Adrenal gland (tissue), 12 donors: ENCODE data around the gene SRMS. TPM values are rescaled to one million over a fixed set of nuclear protein-coding genes. Genes with fewer than 3 reads are reported as not detected.
A peak's percentile ranks its signal among the peaks of the same experiment; 100 is the strongest.

Source experiments
- DNase-seq, 7 donors: peaks; one replicate each; pipeline ENCODE4 v3.0.0-alpha.2; 2019 to 2020
- H3K27ac ChIP-seq, 5 donors: fragments of 200-600 bp; sonication (generic) in 4 of 5; 1 replicate in 3 of 5; 2 replicates in 2 of 5; pipeline versions ENCODE4 v1.5.1 to v1.8.0; 2016 to 2020; ENCODE audit warnings: mild to moderate bottlenecking in 1 of 5
- H3K27me3 ChIP-seq: fragments of 200-600 bp; 2 replicates; pipeline ENCODE4 v1.8.0; 2021
- H3K36me3 ChIP-seq, 2 donors: fragments of 200-600 bp; replicated peaks in 1 of 2; 1 replicate in 1 of 2; 2 replicates in 1 of 2; pipeline versions ENCODE4 v1.5.1 to v1.8.0; 2018 to 2022
- H3K4me1 ChIP-seq, 2 donors: fragments of 200-600 bp; replicated peaks in 1 of 2; 1 replicate in 1 of 2; 2 replicates in 1 of 2; pipeline versions ENCODE4 v1.5.1 to v1.8.0; 2018 to 2021
- H3K4me3 ChIP-seq, 4 donors: fragments of 200-600 bp; sonication (generic) in 3 of 4; one replicate each; pipeline ENCODE4 v1.5.1; 2016 to 2018
- H3K9me3 ChIP-seq, 3 donors: fragments of 200-600 bp; sonication (generic) in 1 of 3; replicated peaks in 1 of 3; 1 replicate in 2 of 3; 2 replicates in 1 of 3; pipeline versions ENCODE4 v1.5.1 to v1.8.0; 2016 to 2021
- CTCF ChIP-seq, 6 experiments: fragments of 450-650 bp in 4 of 6; fragments of 200-600 bp in 2 of 6; sonication (generic) in 1 of 6; IDR thresholded peaks; 1 replicate in 5 of 6; 2 replicates in 1 of 6; pipeline versions ENCODE4 v1.5.1 to v1.8.0; 2016 to 2021; ENCODE audit warnings: antibody characterized with exemption in 6 of 6, mild to moderate bottlenecking in 2 of 6, moderate library complexity in 1 of 6
- POLR2A ChIP-seq, 2 donors: fragments of 450-650 bp; IDR thresholded peaks; one replicate each; pipeline ENCODE4 v1.6.1; 2017; ENCODE audit warnings: antibody characterized with exemption in 2 of 2, mild to moderate bottlenecking in 2 of 2, moderate library complexity in 1 of 2
- WGBS, 4 donors: extraction: QIAGEN DNeasy Blood & Tissue Kit in 2 of 4; methylation state at CpG; one replicate each; pipeline versions ENCODE4 v1.1.5 to v1.1.7; 2013 to 2017; 5-methylcytosine and 5-hydroxymethylcytosine counted together
- intact Hi-C, 2 donors: fragments of 100-400 bp; cut with DNase I; formaldehyde crosslinking; loops; one replicate each; pipeline versions ENCODE4 v1.14.1 to v1.15.0; 2022 to 2023
- polyA plus RNA-seq, 3 donors: library from polyadenylated mRNA; stranded (reverse); fragments of 200-250 nt in 2 of 3; fragments of 350-450 nt in 1 of 3; fragmentation: Illumina TruSeq in 1 of 3; extraction: RNeasy Lipid Tissue Mini Kit (QIAGEN cat#74804) in 1 of 3; gene quantifications; one replicate each; pipeline ENCODE4 v1.2.3, GENCODE V29; 2013 to 2014
- total RNA-seq, 9 donors: library from RNA; depleted of rRNA in 4 of 9; stranded (reverse); fragments of >200 nt in 4 of 9; fragments of 120-200 nt in 1 of 9; fragmentation: NEBNext Ultra II Directional in 1 of 9; extraction: Animal tissue kit (Norgen Biotek cat#: 25700) in 1 of 9; gene quantifications; one replicate each; pipeline versions ENCODE4 v1.1.0 to v1.2.4, GENCODE V29; 2013 to 2023
- donor health status: healthy with polysubstance abuse.
- donor health status: Bipolar disorder and iron deficiency.
- donor health status: DM: yes; HTN: yes; CAD: no.
- donor health status: DM: no; HTN: no; CAD: no.
- donor health status: DM: no; HTN: no; CAD: no.
- donor health status: DM: yes; HTN: yes; CAD: no.

SRMS gene
- total and polyA plus RNA-seq, 12 donors = not detected

GRCh38 chr20:63553933-63554290, 6.4 kb upstream of the SRMS start, which contains the start of gene FNDC11:
Gene FNDC11 (plus strand): TSS chr20:63554159. CDS start chr20:63555664, 1,505 bp downstream.
- intact Hi-C loops = no loop called here
- no peak within 1 kb of the TSS for H3K27ac ChIP-seq
- H3K9me3 ChIP-seq = no peaks in the 10 kb centered on the region
- no peaks in the 10 kb centered on the region for H3K36me3 ChIP-seq
- TF ChIP-seq POLR2A (IDR thresholded peaks at IDR 0.05) (no peak), CTCF (IDR thresholded peaks at IDR 0.05) (no peak)
- peaks cover 0 to 4% of the 10 kb centered on the region in 2 donors for H3K4me1 ChIP-seq
- peak in 3 of 7 donors; percentile 37 to 53 (median 41) for DNase-seq
- peak within 1 kb of the TSS in 2 of 4 donors; percentile 48 to 55 for H3K4me3 ChIP-seq
- 0 to 2% (median 2%) methylated on average over 2 to 34 of the region's 34 CpGs; no CpG with 5 or more reads in 1 of the 4 donors for WGBS, 4 donors
- H3K27me3 ChIP-seq = no peaks in the 10 kb centered on the region

GRCh38 chr20:63553251-63553932, 5.8 kb upstream of the SRMS start:
- WGBS, 4 donors = 1 to 30% (median 13%) methylated on average over 2 to 37 of the region's 37 CpGs
- no peaks in the 10 kb centered on the region for H3K9me3 ChIP-seq
- peaks cover 0 to 4% of the 10 kb centered on the region in 2 donors for H3K4me1 ChIP-seq
- DNase-seq = peak; percentile 69 to 89 (median 78)
- no peak for TF ChIP-seq CTCF (IDR thresholded peaks at IDR 0.05)
- no peak for TF ChIP-seq POLR2A (IDR thresholded peaks at IDR 0.05)
- no peaks in the 10 kb centered on the region for H3K36me3 ChIP-seq
- intact Hi-C loops = no loop called here
- H3K27me3 ChIP-seq = no peaks in the 10 kb centered on the region
- peak overlapping the region in 2 of 4 donors; percentile 48 to 55 for H3K4me3 ChIP-seq
- H3K27ac ChIP-seq = no peak overlapping the region

GRCh38 chr20:63552481-63553249, 5.1 kb upstream of the SRMS start:
- TF ChIP-seq POLR2A (IDR thresholded peaks at IDR 0.05) (no peak), CTCF (IDR thresholded peaks at IDR 0.05) (no peak)
- DNase-seq = no peak
- Histone ChIP-seq H3K27me3 (peaks cover 2% of the 10 kb centered on the region), H3K36me3 (no peaks in the 10 kb centered on the region), H3K27ac (no peak overlapping the region), H3K4me3 (no peak overlapping the region), H3K9me3 (no peaks in the 10 kb centered on the region), H3K4me1 (peaks cover 0 to 4% of the 10 kb centered on the region in 2 donors)
- 45 to 66% (median 49%) methylated on average over 15 of the region's 15 CpGs for WGBS, 4 donors
- intact Hi-C loops = no loop called here

- H3K36me3 ChIP-seq = no peaks in the 10 kb centered on the region
- TF ChIP-seq POLR2A (IDR thresholded peaks at IDR 0.05) (no peak), CTCF (IDR thresholded peaks at IDR 0.05) (no peak)
- H3K27ac ChIP-seq = no peak overlapping the region
- no peak overlapping the region for H3K4me3 ChIP-seq
- no peak for DNase-seq
- H3K9me3 ChIP-seq = no peaks in the 10 kb centered on the region
- peaks cover 10% of the 10 kb centered on the region for H3K27me3 ChIP-seq
- H3K4me1 ChIP-seq = peaks cover 0 to 4% of the 10 kb centered on the region in 2 donors
- intact Hi-C loops = no loop called here
- 44 to 62% (median 47%) methylated on average over 8 to 9 of the region's 9 CpGs for WGBS, 4 donors
These were observed 3.5 kb upstream of the SRMS start for GRCh38 chr20:63551068-63551467.
